Measurements from ENCODE around the gene IKZF2. TPM values are rescaled to one million over a fixed set of nuclear protein-coding genes. Genes with fewer than 3 reads are reported as not detected.

Gene IKZF2
- total RNA-seq, 1 experiment from 2014 or later = 3.0 TPM

GRCh38 chr2:212958133-212958532 lies 193.3 kb downstream of the IKZF2 start:
- Mint-ChIP-seq H3K9me3 (no peaks in the 10 kb centered on the region), H3K27me3 (ENCODE audit: low read depth) (no peaks in the 10 kb centered on the region; the same call in 1 of the 2 replicates), H3K36me3 (ENCODE audit: insufficient read depth in 1 of 3, low read depth in 3 of 3) (no peaks in the 10 kb centered on the region), H3K4me1 (peaks cover 4 to 13% of the 10 kb centered on the region in 2 experiments), H3K27ac (no peak overlapping the region), H3K4me3 (no peak overlapping the region)
- Histone ChIP-seq H3K27ac (ENCODE audit: insufficient read length, low read depth, low read length) (no peak overlapping the region), H3K4me1 (ENCODE audit: insufficient read depth, low read length) (peaks cover 8% of the 10 kb centered on the region; the same call in 1 of the 2 replicates), H2BK15ac (ENCODE audit: low read depth, low read length) (no peak overlapping the region), H2BK12ac (ENCODE audit: insufficient read length, low read depth, low read length) (no peak overlapping the region), H3K23ac (ENCODE audit: insufficient read length, low read depth, low read length) (no peak overlapping the region), H3K4me2 (ENCODE audit: insufficient read depth, insufficient read length, low read length) (no peak overlapping the region), H3K14ac (ENCODE audit: insufficient read depth, low read length) (no peak overlapping the region), H4K91ac (ENCODE audit: insufficient read length, low read depth, low read length) (no peak overlapping the region), H2AK5ac (ENCODE audit: insufficient read length, low read length) (no peak overlapping the region), H2AFZ (ENCODE audit: low read length) (no peak overlapping the region), H3K9ac (ENCODE audit: extremely low read depth, insufficient read length, low read length) (no peak overlapping the region), H2BK120ac (ENCODE audit: low read depth, low read length, poor library complexity, severe bottlenecking) (no peak overlapping the region), H3K4ac (ENCODE audit: low read depth, low read length) (no peak overlapping the region), H4K5ac (ENCODE audit: insufficient read length, low read depth, low read length) (no peak overlapping the region), H2BK20ac (ENCODE audit: low read depth, low read length, poor library complexity, severe bottlenecking) (no peak overlapping the region), H3K56ac (ENCODE audit: insufficient read length, low read depth, low read length) (no peak overlapping the region), H4K8ac (replicated peaks; ENCODE audit: insufficient read length, low read depth, low read length) (no peak overlapping the region), H3K23me2 (ENCODE audit: insufficient read length, low read depth, low read length, poor library complexity, severe bottlenecking) (no peaks in the 10 kb centered on the region), H3K27me3 (ENCODE audit: insufficient read depth, low read length) (0 out of 2 replicates have a peak, but pooled peaks cover 2% of the 10 kb centered on the region), H3K18ac (ENCODE audit: insufficient read length, low read depth, low read length) (no peak overlapping the region), H3K79me1 (ENCODE audit: insufficient read depth, low read depth, low read length, poor library complexity, severe bottlenecking) (no peaks in the 10 kb centered on the region), H4K20me1 (ENCODE audit: control insufficient read depth, insufficient read depth, insufficient read length) (no peaks in the 10 kb centered on the region), H3T11ph (ENCODE audit: low read length) (no peak overlapping the region), H2BK5ac (ENCODE audit: insufficient read length, low read length) (no peak overlapping the region), H3K9me3 (ENCODE audit: control insufficient read depth, low read depth, low read length) (no peaks in the 10 kb centered on the region), H3K79me2 (ENCODE audit: insufficient read depth, low read length) (no peaks in the 10 kb centered on the region)
- no CpG with 5 or more reads among the region's 3 CpGs for WGBS (ENCODE audit: extremely low coverage, insufficient read length, low lambda C conversion rate)
- no peak for DNase-seq
- TF ChIP-seq, protein P1, sequence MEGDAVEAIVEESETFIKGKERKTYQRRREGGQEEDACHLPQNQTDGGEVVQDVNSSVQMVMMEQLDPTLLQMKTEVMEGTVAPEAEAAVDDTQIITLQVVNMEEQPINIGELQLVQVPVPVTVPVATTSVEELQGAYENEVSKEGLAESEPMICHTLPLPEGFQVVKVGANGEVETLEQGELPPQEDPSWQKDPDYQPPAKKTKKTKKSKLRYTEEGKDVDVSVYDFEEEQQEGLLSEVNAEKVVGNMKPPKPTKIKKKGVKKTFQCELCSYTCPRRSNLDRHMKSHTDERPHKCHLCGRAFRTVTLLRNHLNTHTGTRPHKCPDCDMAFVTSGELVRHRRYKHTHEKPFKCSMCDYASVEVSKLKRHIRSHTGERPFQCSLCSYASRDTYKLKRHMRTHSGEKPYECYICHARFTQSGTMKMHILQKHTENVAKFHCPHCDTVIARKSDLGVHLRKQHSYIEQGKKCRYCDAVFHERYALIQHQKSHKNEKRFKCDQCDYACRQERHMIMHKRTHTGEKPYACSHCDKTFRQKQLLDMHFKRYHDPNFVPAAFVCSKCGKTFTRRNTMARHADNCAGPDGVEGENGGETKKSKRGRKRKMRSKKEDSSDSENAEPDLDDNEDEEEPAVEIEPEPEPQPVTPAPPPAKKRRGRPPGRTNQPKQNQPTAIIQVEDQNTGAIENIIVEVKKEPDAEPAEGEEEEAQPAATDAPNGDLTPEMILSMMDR (conservative IDR thresholded peaks at IDR 0.05) = no peak
